GM18499 (cell line): ENCODE measurements around the gene NR2F2.

ENCODE experiments used
- ATAC-seq: cut with Tn5 transposase; IDR thresholded peaks from one replicate; pipeline ENCODE4 v1.9.1; 2021; ENCODE audit warnings: moderate number of reproducible peaks; ENCODE audit not compliant: insufficient read depth, unreplicated experiment

Gene NR2F2

GRCh38 chr15:96340598-96341512 lies 10.4 kb downstream of the NR2F2 start:
- ATAC-seq: no peak

- no peak for ATAC-seq
These were observed 11.3 kb downstream of the NR2F2 start for GRCh38 chr15:96341513-96342405.

- ATAC-seq: no peak
These were observed 12.1 kb downstream of the NR2F2 start for GRCh38 chr15:96342406-96343112.

- no peak for ATAC-seq
These were observed 12.9 kb downstream of the NR2F2 start for GRCh38 chr15:96343113-96344059.

- ATAC-seq: no peak
These were observed 13.7 kb downstream of the NR2F2 start for GRCh38 chr15:96344060-96344705.

- ATAC-seq: no peak
These were observed 14.4 kb downstream of the NR2F2 start for GRCh38 chr15:96344706-96345559.

GRCh38 chr15:96345560-96346399 lies 15.3 kb downstream of the NR2F2 start:
- peak; percentile 52 for ATAC-seq

- no peak for ATAC-seq
These were observed 16.0 kb downstream of the NR2F2 start for GRCh38 chr15:96346409-96346970.

- no peak for ATAC-seq
These were observed 16.9 kb downstream of the NR2F2 start for GRCh38 chr15:96347181-96348111.

GRCh38 chr15:96348112-96349027 lies 17.9 kb downstream of the NR2F2 start:
- no peak for ATAC-seq

- no peak for ATAC-seq
These were observed 18.7 kb downstream of the NR2F2 start for GRCh38 chr15:96349034-96349856.

GRCh38 chr15:96349857-96350720 lies 19.6 kb downstream of the NR2F2 start:
- ATAC-seq: no peak
